Measurements from ENCODE around the gene SOCS3.
"Not testable (repeated sequence)": the region's sequence is repeated elsewhere in the genome, so short reads cannot be mapped to it uniquely, and the experiment has no call there.

The SOCS3 gene

GRCh38 chr17:78342449-78343186 lies 17.3 kb downstream of the SOCS3 start:
- DNase-seq, result no peak
- no peak for ATAC-seq
- Mint-ChIP-seq H3K4me1 (peaks cover 62% of the 10 kb centered on the region), H3K27me3 (peaks cover 2% of the 10 kb centered on the region), H3K4me3 (peak overlapping the region; percentile 51), H3K9me3 (no peaks in the 10 kb centered on the region), H3K27ac (peak overlapping the region; percentile 81), H3K36me3 (ENCODE audit: low read depth) (no peaks in the 10 kb centered on the region)

- H3K4me1 Mint-ChIP-seq, result peaks cover 66% of the 10 kb centered on the region
- no peaks in the 10 kb centered on the region for H3K9me3 Mint-ChIP-seq
- no peak for DNase-seq
- H3K27me3 Mint-ChIP-seq, result peaks cover 2% of the 10 kb centered on the region
- no peak overlapping the region for H3K27ac Mint-ChIP-seq
- no peak overlapping the region for H3K4me3 Mint-ChIP-seq
- peak; percentile 14 for ATAC-seq
- H3K36me3 Mint-ChIP-seq (ENCODE audit: low read depth), result no peaks in the 10 kb centered on the region
Measured at GRCh38 chr17:78341559-78342448, 18.1 kb downstream of the SOCS3 start.

- Mint-ChIP-seq H3K4me1 (peaks cover 65% of the 10 kb centered on the region), H3K9me3 (no peaks in the 10 kb centered on the region), H3K4me3 (peak overlapping the region; percentile 48), H3K27me3 (peaks cover 2% of the 10 kb centered on the region), H3K36me3 (ENCODE audit: low read depth) (no peaks in the 10 kb centered on the region), H3K27ac (peak overlapping the region; percentile 73)
- no peak for DNase-seq
- ATAC-seq, result no peak
Measured at GRCh38 chr17:78340183-78340955, 19.5 kb downstream of the SOCS3 start.

- peak overlapping the region; percentile 23 for H3K27ac Mint-ChIP-seq
- peaks cover 58% of the 10 kb centered on the region for H3K4me1 Mint-ChIP-seq
- no peak overlapping the region for H3K4me3 Mint-ChIP-seq
- no peaks in the 10 kb centered on the region for H3K9me3 Mint-ChIP-seq
- ATAC-seq (no peak), DNase-seq (no peak)
- peaks cover 2% of the 10 kb centered on the region for H3K27me3 Mint-ChIP-seq
- no peaks in the 10 kb centered on the region for H3K36me3 Mint-ChIP-seq (ENCODE audit: low read depth)
Measured at GRCh38 chr17:78338486-78339259, 21.2 kb downstream of the SOCS3 start.

- no peaks in the 10 kb centered on the region for H3K9me3 Mint-ChIP-seq
- no peak for DNase-seq
- H3K27ac Mint-ChIP-seq, result no peak overlapping the region
- ATAC-seq, result no peak
- no peak overlapping the region for H3K4me3 Mint-ChIP-seq
- H3K27me3 Mint-ChIP-seq, result peaks cover 2% of the 10 kb centered on the region
- H3K4me1 Mint-ChIP-seq, result peaks cover 57% of the 10 kb centered on the region
- no peaks in the 10 kb centered on the region for H3K36me3 Mint-ChIP-seq (ENCODE audit: low read depth)
Measured at GRCh38 chr17:78337244-78338109, 22.4 kb downstream of the SOCS3 start.

- Mint-ChIP-seq H3K4me3 (no peak overlapping the region), H3K27ac (no peak overlapping the region), H3K9me3 (no peaks in the 10 kb centered on the region), H3K27me3 (no peaks in the 10 kb centered on the region), H3K36me3 (ENCODE audit: low read depth) (no peaks in the 10 kb centered on the region), H3K4me1 (peaks cover 50% of the 10 kb centered on the region)
- DNase-seq (no peak), ATAC-seq (no peak)
Measured at GRCh38 chr17:78335209-78335608, 24.7 kb downstream of the SOCS3 start.

GRCh38 chr17:78332991-78333390 lies 26.9 kb downstream of the SOCS3 start:
- H3K27me3 Mint-ChIP-seq, result no peaks in the 10 kb centered on the region
- DNase-seq (no peak), ATAC-seq (no peak)
- H3K9me3 Mint-ChIP-seq, result no peaks in the 10 kb centered on the region
- no peak overlapping the region for H3K27ac Mint-ChIP-seq
- H3K36me3 Mint-ChIP-seq (ENCODE audit: low read depth), result no peaks in the 10 kb centered on the region
- H3K4me3 Mint-ChIP-seq, result no peak overlapping the region
- peaks cover 46% of the 10 kb centered on the region for H3K4me1 Mint-ChIP-seq

- H3K27ac Mint-ChIP-seq; H3K27me3 Mint-ChIP-seq; DNase-seq; ATAC-seq; H3K4me3 Mint-ChIP-seq; H3K36me3 Mint-ChIP-seq (ENCODE audit: low read depth); H3K9me3 Mint-ChIP-seq: not testable (repeated sequence)
- peaks cover 34% of the 10 kb centered on the region for H3K4me1 Mint-ChIP-seq
Measured at GRCh38 chr17:78331355-78331754, 28.5 kb downstream of the SOCS3 start.

GRCh38 chr17:78330570-78331224 lies 29.2 kb downstream of the SOCS3 start:
- H3K9me3 Mint-ChIP-seq, result no peaks in the 10 kb centered on the region

GRCh38 chr17:78329263-78330059 lies 30.4 kb downstream of the SOCS3 start:
- DNase-seq, result peak; percentile 60
- peak; percentile 69 for ATAC-seq
- peaks cover 38% of the 10 kb centered on the region for H3K4me1 Mint-ChIP-seq
- H3K27ac Mint-ChIP-seq, result peak overlapping the region; percentile 61
- H3K36me3 Mint-ChIP-seq (ENCODE audit: low read depth), result no peaks in the 10 kb centered on the region
- no peaks in the 10 kb centered on the region for H3K27me3 Mint-ChIP-seq
- no peaks in the 10 kb centered on the region for H3K9me3 Mint-ChIP-seq
- peak overlapping the region; percentile 1 for H3K4me3 Mint-ChIP-seq

More at GRCh38 chr17:78330570-78331224, 29.2 kb downstream of the SOCS3 start:
- ATAC-seq (no peak), DNase-seq (no peak)
- no peak overlapping the region for H3K27ac Mint-ChIP-seq
- H3K27me3 Mint-ChIP-seq, result no peaks in the 10 kb centered on the region
- H3K4me3 Mint-ChIP-seq, result no peak overlapping the region
- H3K36me3 Mint-ChIP-seq (ENCODE audit: low read depth), result no peaks in the 10 kb centered on the region
- peaks cover 34% of the 10 kb centered on the region for H3K4me1 Mint-ChIP-seq

GRCh38 chr17:78327880-78328279 lies 32.0 kb downstream of the SOCS3 start:
- ATAC-seq, result no peak
- DNase-seq, result no peak
- Mint-ChIP-seq H3K9me3 (no peaks in the 10 kb centered on the region), H3K27me3 (no peaks in the 10 kb centered on the region), H3K4me3 (no peak overlapping the region), H3K4me1 (peaks cover 40% of the 10 kb centered on the region), H3K36me3 (ENCODE audit: low read depth) (no peaks in the 10 kb centered on the region), H3K27ac (no peak overlapping the region)

- ATAC-seq (no peak), DNase-seq (no peak)
- no peaks in the 10 kb centered on the region for H3K27me3 Mint-ChIP-seq
- peaks cover 33% of the 10 kb centered on the region for H3K4me1 Mint-ChIP-seq
- H3K27ac Mint-ChIP-seq, result peak overlapping the region; percentile 67
- H3K36me3 Mint-ChIP-seq (ENCODE audit: low read depth), result no peaks in the 10 kb centered on the region
- no peaks in the 10 kb centered on the region for H3K9me3 Mint-ChIP-seq
- H3K4me3 Mint-ChIP-seq, result no peak overlapping the region
Measured at GRCh38 chr17:78325076-78325687, 34.7 kb downstream of the SOCS3 start.
